Measurements from ENCODE around the gene CCDC28B. TPM values are rescaled to one million over a fixed set of nuclear protein-coding genes. Genes with fewer than 3 reads are reported as not detected.

The CCDC28B gene
- total RNA-seq, 4 donors from 2014 or later: 2.7 to 8.0 (median 5.6) TPM

DNA sequence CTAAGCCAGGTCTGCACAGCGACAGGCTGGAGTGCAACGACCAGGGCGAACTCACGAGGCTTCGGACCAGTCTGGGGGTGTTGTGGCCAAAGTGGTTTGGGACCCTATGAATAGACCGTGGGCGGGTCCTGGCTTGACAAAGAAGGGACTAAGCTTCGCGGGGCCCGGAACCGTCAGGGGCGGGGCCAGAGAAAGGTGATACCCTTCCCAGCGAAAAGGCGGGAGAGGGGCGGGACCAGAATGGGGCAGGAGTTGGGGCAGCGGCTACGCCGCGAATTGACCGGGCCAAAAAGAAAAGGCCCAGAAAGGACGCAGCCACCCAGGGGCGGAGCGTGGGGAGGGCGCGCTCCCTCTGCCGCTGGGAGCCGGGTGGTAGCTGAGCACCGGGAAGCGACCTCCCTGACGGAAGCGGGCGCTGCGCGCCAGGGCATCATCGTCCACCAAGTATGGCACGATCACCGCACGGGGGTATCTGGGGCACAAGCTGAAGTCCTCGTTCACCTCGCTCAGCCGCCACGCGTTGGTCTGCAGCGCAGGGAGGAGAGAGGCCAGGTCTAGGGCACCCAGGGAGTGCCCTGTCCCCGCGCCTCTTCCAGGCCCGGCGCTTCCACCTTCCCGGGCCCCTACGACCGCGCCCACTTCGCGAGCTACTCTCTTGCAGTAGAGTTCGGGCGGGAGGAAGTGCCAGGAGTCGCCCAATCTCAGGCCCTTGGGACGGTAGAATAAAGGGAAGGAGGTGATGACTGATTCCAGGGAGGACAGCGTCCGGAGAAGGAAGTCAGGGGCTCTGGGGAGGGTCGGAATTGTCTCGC lies 40.0 kb downstream of the CCDC28B start:
- WGBS, 2 donors (ENCODE audit: low coverage in 1 of 2): 0 to 1% methylated on average over 8 to 22 of the region's 62 CpGs
- peak overlapping the region; percentile 0 to 89 (median 84) for H3K27ac ChIP-seq
- H3K4me3 ChIP-seq: peak overlapping the region; percentile 40 to 70
- H3K4me1 ChIP-seq: peaks cover 0 to 39% (median 12%) of the 10 kb centered on the region in 3 donors
- no peaks in the 10 kb centered on the region for H3K9me3 ChIP-seq
- TF ChIP-seq, protein P1, sequence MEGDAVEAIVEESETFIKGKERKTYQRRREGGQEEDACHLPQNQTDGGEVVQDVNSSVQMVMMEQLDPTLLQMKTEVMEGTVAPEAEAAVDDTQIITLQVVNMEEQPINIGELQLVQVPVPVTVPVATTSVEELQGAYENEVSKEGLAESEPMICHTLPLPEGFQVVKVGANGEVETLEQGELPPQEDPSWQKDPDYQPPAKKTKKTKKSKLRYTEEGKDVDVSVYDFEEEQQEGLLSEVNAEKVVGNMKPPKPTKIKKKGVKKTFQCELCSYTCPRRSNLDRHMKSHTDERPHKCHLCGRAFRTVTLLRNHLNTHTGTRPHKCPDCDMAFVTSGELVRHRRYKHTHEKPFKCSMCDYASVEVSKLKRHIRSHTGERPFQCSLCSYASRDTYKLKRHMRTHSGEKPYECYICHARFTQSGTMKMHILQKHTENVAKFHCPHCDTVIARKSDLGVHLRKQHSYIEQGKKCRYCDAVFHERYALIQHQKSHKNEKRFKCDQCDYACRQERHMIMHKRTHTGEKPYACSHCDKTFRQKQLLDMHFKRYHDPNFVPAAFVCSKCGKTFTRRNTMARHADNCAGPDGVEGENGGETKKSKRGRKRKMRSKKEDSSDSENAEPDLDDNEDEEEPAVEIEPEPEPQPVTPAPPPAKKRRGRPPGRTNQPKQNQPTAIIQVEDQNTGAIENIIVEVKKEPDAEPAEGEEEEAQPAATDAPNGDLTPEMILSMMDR (IDR thresholded peaks at IDR 0.05): peak in 2 of 4 experiments; percentile 15 to 53
- TF ChIP-seq EP300 (IDR thresholded peaks at IDR 0.05) (no peak), POLR2AphosphoS5 (IDR thresholded peaks at IDR 0.05) (no peak), POLR2A (IDR thresholded peaks at IDR 0.05) (peak in 1 of 2 donors; percentile 31)
- H3K36me3 ChIP-seq: peaks cover 0 to 3% of the 10 kb centered on the region in 2 donors
- no peaks in the 10 kb centered on the region for H3K27me3 ChIP-seq
- ATAC-seq: peak; percentile 90

DNA sequence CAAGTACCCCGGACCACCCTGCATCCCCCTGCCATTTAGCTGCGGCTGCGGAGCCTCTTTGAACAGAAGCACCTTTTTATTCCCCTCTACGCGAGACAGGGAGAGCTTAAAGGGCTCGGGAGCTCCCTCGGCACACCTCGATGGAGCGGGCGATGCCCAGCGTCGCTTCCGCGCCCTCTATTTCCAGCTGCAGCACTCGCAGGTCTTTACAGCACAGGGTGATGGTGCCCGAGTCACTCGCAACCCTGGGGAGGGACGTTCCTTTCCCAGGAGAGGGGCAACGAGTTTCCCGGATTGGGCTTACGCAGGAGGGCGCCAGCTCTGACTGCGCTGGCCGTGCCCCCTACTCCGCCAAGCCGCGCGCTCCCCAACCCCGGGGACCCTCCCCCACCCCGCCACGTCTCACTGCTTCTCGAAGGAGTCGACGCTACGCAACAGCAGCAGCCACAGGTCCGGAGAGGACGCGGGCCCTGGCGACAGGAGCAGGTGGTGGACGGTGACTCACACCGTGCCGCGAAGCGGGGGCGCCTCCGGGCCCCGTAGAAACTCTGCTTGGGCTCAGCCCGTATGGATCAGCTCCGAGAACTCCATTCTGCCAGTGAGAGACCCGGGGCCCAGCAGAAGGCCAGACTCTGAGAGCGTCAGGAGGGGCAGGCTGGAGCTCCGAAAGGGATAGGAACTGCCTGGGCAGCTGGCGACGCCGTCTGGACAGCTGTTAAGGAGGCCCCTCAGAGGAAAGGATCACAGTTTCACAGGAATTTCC lies 40.8 kb downstream of the CCDC28B start:
- Histone ChIP-seq H3K4me1 (peaks cover 0 to 43% (median 12%) of the 10 kb centered on the region in 3 donors), H3K36me3 (no peaks in the 10 kb centered on the region), H3K27ac (peak overlapping the region in 3 of 4 donors; percentile 80 to 89 (median 87)), H3K27me3 (no peaks in the 10 kb centered on the region), H3K4me3 (peak overlapping the region; percentile 40 to 70), H3K9me3 (no peaks in the 10 kb centered on the region)
- WGBS, 2 donors (ENCODE audit: low coverage in 1 of 2): 0% methylated on average over 3 of the region's 55 CpGs
- peak; percentile 65 for ATAC-seq
- TF ChIP-seq POLR2A (IDR thresholded peaks at IDR 0.05): no peak
- TF ChIP-seq POLR2AphosphoS5 (IDR thresholded peaks at IDR 0.05): no peak
- TF ChIP-seq, protein P1 (IDR thresholded peaks at IDR 0.05): no peak
- no peak for TF ChIP-seq EP300 (IDR thresholded peaks at IDR 0.05)

DNA sequence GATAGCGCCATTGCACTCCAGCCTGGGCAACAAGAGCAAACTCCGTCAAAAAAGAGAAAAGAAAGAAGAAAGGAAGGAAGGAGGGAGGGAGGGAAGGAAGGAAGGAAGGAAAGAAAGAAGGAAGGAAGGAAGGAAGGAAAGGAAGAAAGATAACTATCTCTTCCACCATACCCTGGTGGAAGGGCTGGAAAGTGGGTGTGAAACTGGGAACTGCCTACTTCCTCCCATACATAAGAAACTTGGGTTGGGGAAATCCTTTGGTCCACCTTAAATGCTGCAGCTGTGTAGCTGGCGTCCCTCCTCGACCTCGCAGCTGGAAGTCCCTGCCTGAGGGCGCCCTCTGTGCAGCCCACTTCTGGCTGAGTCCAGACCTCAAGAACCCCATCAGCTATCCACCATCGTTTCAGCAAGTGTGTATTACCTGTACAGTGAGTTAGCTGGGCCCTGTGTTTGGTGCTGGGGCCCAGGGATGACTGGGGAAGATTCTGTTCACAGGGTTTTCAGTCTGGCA lies 42.0 kb downstream of the CCDC28B start:
- peaks cover 0 to 55% (median 21%) of the 10 kb centered on the region in 3 donors for H3K4me1 ChIP-seq
- no peak for ATAC-seq

DNA sequence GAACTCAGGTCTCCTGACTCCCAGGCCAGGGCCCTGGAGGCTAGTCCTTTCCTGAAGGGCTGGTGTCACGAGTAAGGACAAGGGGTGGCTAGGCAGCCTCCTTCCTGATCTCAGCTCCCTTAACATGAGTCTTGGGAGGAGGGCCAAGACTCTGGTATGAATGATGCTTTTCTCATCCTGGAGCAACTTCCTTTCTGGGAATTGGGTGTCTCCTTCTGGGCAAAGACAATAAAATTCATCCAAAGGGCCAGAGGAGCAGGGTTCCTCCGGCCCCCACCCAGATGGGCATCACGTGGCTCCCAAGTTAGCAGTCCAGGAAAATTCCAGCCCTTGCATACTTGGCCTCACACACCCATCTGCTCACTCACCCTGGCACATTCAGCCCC lies 46.5 kb downstream of the CCDC28B start, which contains the start of gene FAM167B:
Gene FAM167B, plus strand, starts transcription at position 335 of the 386 bp plus-strand sequence. CDS start 200 bp downstream, outside the sequence.
- Histone ChIP-seq H3K27me3 (peaks cover 8% of the 10 kb centered on the region), H3K27ac (peak within 1 kb of the TSS in 3 of 4 donors; percentile 39 to 79 (median 74)), H3K4me1 (peaks cover 0 to 49% (median 16%) of the 10 kb centered on the region in 3 donors), H3K9me3 (no peaks in the 10 kb centered on the region), H3K36me3 (no peaks in the 10 kb centered on the region), H3K4me3 (no peak within 1 kb of the TSS)
- peak; percentile 65 for TF ChIP-seq POLR2AphosphoS5 (IDR thresholded peaks at IDR 0.05)
- no peak for TF ChIP-seq EP300 (IDR thresholded peaks at IDR 0.05)
- TF ChIP-seq, protein P1 (IDR thresholded peaks at IDR 0.05): no peak
- peak; percentile 65 for ATAC-seq
- 39% methylated on average over 2 of the region's 3 CpGs; no CpG with 5 or more reads in 1 of the 2 donors for WGBS, 2 donors (ENCODE audit: low coverage in 1 of 2)

More for the DNA sequence above, 42.0 kb downstream of the CCDC28B start:
- WGBS, 2 donors (ENCODE audit: low coverage in 1 of 2): 33 to 43% methylated on average over 5 to 6 of the region's 7 CpGs
- Histone ChIP-seq H3K27ac (peak overlapping the region in 2 of 4 donors; percentile 53 to 89), H3K9me3 (no peaks in the 10 kb centered on the region), H3K36me3 (no peaks in the 10 kb centered on the region), H3K27me3 (no peaks in the 10 kb centered on the region), H3K4me3 (no peak overlapping the region)
- TF ChIP-seq EP300 (IDR thresholded peaks at IDR 0.05) (no peak), POLR2AphosphoS5 (IDR thresholded peaks at IDR 0.05) (no peak), POLR2A (IDR thresholded peaks at IDR 0.05) (no peak)
- TF ChIP-seq, protein P1 (IDR thresholded peaks at IDR 0.05): no peak
